CD14-positive monocyte (primary cell): ENCODE data around the gene MAT2A. TPM values are rescaled to one million over a fixed set of nuclear protein-coding genes. Genes with fewer than 3 reads are reported as not detected.

ENCODE experiments used
- DNase-seq, 3 donors: peaks; one replicate each; pipeline ENCODE4 v3.0.0-alpha.2; 2011 to 2022
- H2AFZ ChIP-seq: 2 replicates; pipeline ENCODE4 v1.6.0; 2012; ENCODE audit warnings: mild to moderate bottlenecking, low read depth, low read length, inconsistent platforms; ENCODE audit not compliant: insufficient read depth, poor library complexity, severe bottlenecking
- H3K27ac ChIP-seq, 2 donors: 1 replicate in 1 of 2; 2 replicates in 1 of 2; pipeline ENCODE4 v1.5.1; 2012 to 2013; ENCODE audit warnings: low read length in 2 of 2, control low read depth in 1 of 2, inconsistent platforms in 1 of 2, low read depth in 1 of 2, mild to moderate bottlenecking in 1 of 2
- H3K27me3 ChIP-seq, 2 donors: one replicate each; pipeline versions ENCODE4 v1.6.0 to v1.6.1; 2011 to 2013; ENCODE audit warnings: low read length in 2 of 2; ENCODE audit not compliant: control insufficient read depth in 2 of 2, insufficient read depth in 2 of 2
- H3K36me3 ChIP-seq, 2 donors: replicated peaks in 1 of 2; 1 replicate in 1 of 2; 2 replicates in 1 of 2; pipeline versions ENCODE4 v1.5.1 to v1.6.1; 2012 to 2013; ENCODE audit warnings: low read length in 2 of 2, control low read depth in 1 of 2, inconsistent platforms in 1 of 2, mild to moderate bottlenecking in 1 of 2; ENCODE audit not compliant: insufficient read depth in 2 of 2, control insufficient read depth in 1 of 2
- H3K4me1 ChIP-seq, 2 donors: 1 replicate in 1 of 2; 2 replicates in 1 of 2; pipeline versions ENCODE4 v1.5.1 to v1.6.1; 2012 to 2013; ENCODE audit warnings: low read length in 2 of 2, control low read depth in 1 of 2, inconsistent platforms in 1 of 2, mild to moderate bottlenecking in 1 of 2, moderate library complexity in 1 of 2; ENCODE audit not compliant: insufficient read depth in 2 of 2, control insufficient read depth in 1 of 2
- H3K4me2 ChIP-seq: replicated peaks from 2 replicates; pipeline ENCODE3; 2012; ENCODE audit warnings: low read length, moderate library complexity, mild to moderate bottlenecking; ENCODE audit not compliant: poor library complexity, severe bottlenecking; ENCODE audit errors: extremely low read depth
- H3K4me3 ChIP-seq, 3 experiments: fragments of 200-600 bp in 1 of 3; sonication (generic) in 1 of 3; replicated peaks in 1 of 3; 1 replicate in 2 of 3; 2 replicates in 1 of 3; pipeline ENCODE4 v1.5.1; 2011 to 2013; ENCODE audit warnings: low read length in 3 of 3, mild to moderate bottlenecking in 3 of 3, control low read depth in 2 of 3, low read depth in 2 of 3, inconsistent platforms in 1 of 3, moderate library complexity in 1 of 3
- H3K79me2 ChIP-seq: 2 replicates; pipeline ENCODE4 v1.6.0; 2012; ENCODE audit warnings: mild to moderate bottlenecking, control low read depth, inconsistent platforms, low read length, moderate library complexity; ENCODE audit not compliant: insufficient read depth
- H3K9ac ChIP-seq: 2 replicates; pipeline ENCODE4 v1.6.0; 2017; ENCODE audit warnings: low read length, mild to moderate bottlenecking; ENCODE audit not compliant: insufficient read depth, poor library complexity, severe bottlenecking
- H3K9me3 ChIP-seq, 2 donors: replicated peaks in 1 of 2; 1 replicate in 1 of 2; 2 replicates in 1 of 2; pipeline versions ENCODE4 v1.5.1 to v1.6.1; 2012 to 2013; ENCODE audit warnings: low read length in 2 of 2, control low read depth in 1 of 2; ENCODE audit not compliant: control insufficient read depth in 1 of 2, insufficient read depth in 1 of 2
- H4K20me1 ChIP-seq: 2 replicates; pipeline ENCODE4 v1.6.0; 2012; ENCODE audit warnings: mild to moderate bottlenecking, low read length, control low read depth, moderate library complexity; ENCODE audit not compliant: insufficient read depth
- H3K27ac Mint-ChIP-seq, 7 donors: one replicate each; pipeline ENCODE4 v1.8.0; 2020; ENCODE audit warnings: mild to moderate bottlenecking in 7 of 7, mixed read lengths in 7 of 7, moderate library complexity in 6 of 7, inconsistent platforms in 2 of 7
- H3K27me3 Mint-ChIP-seq, 3 donors: one replicate each; pipeline ENCODE4 v1.8.0; 2021 to 2022; ENCODE audit warnings: low read depth in 3 of 3, mild to moderate bottlenecking in 3 of 3, mixed read lengths in 3 of 3, moderate library complexity in 3 of 3, inconsistent platforms in 1 of 3
- H3K36me3 Mint-ChIP-seq, 2 donors: one replicate each; pipeline ENCODE4 v1.8.0; 2020; ENCODE audit warnings: mixed read lengths in 2 of 2, inconsistent platforms in 1 of 2, mild to moderate bottlenecking in 1 of 2
- H3K4me1 Mint-ChIP-seq: one replicate; pipeline ENCODE4 v1.8.0; 2020; ENCODE audit warnings: mild to moderate bottlenecking, mixed read lengths
- H3K4me3 Mint-ChIP-seq, 2 donors: one replicate each; pipeline ENCODE4 v1.8.0; 2020; ENCODE audit warnings: mild to moderate bottlenecking in 2 of 2, mixed read lengths in 2 of 2, moderate library complexity in 1 of 2
- H3K9me3 Mint-ChIP-seq, 7 donors: one replicate each; pipeline ENCODE4 v1.8.0; 2020 to 2022; ENCODE audit warnings: mixed read lengths in 7 of 7, mild to moderate bottlenecking in 6 of 7, moderate library complexity in 6 of 7, inconsistent platforms in 2 of 7
- WGBS: methylation state at CpG from one replicate; pipeline ENCODE4 v1.1.5; 2013; ENCODE audit warnings: missing lambda C conversion rate; ENCODE audit not compliant: insufficient coverage; 5-methylcytosine and 5-hydroxymethylcytosine counted together
- intact Hi-C, 2 donors: fragments of 100-400 bp; cut with micrococcal nuclease; formaldehyde crosslinking; loops; one replicate each; pipeline versions ENCODE4 v1.15.0 to v1.15.1; 2023
- polyA plus RNA-seq, 3 donors: library from polyadenylated mRNA; depleted of rRNA in 1 of 3; unstranded in 2 of 3; stranded (reverse) in 1 of 3; fragments of 300-500 nt in 2 of 3; fragments of >200 nt in 1 of 3; fragmentation: Illumina TruSeq in 2 of 3; gene quantifications; 1 replicate in 2 of 3; 2 replicates in 1 of 3; pipeline ENCODE4 v1.2.3, GENCODE V29; 2012 to 2021
- TF ChIP-seq, protein P1 (sequence below): fragments of 200-600 bp; IDR thresholded peaks from one replicate; pipeline ENCODE4 v1.8.0; 2022; ENCODE audit warnings: antibody characterized with exemption, mild to moderate bottlenecking

The MAT2A gene
- polyA plus RNA-seq, 3 donors, result 97.0 to 454 (median 117) TPM

DNA sequence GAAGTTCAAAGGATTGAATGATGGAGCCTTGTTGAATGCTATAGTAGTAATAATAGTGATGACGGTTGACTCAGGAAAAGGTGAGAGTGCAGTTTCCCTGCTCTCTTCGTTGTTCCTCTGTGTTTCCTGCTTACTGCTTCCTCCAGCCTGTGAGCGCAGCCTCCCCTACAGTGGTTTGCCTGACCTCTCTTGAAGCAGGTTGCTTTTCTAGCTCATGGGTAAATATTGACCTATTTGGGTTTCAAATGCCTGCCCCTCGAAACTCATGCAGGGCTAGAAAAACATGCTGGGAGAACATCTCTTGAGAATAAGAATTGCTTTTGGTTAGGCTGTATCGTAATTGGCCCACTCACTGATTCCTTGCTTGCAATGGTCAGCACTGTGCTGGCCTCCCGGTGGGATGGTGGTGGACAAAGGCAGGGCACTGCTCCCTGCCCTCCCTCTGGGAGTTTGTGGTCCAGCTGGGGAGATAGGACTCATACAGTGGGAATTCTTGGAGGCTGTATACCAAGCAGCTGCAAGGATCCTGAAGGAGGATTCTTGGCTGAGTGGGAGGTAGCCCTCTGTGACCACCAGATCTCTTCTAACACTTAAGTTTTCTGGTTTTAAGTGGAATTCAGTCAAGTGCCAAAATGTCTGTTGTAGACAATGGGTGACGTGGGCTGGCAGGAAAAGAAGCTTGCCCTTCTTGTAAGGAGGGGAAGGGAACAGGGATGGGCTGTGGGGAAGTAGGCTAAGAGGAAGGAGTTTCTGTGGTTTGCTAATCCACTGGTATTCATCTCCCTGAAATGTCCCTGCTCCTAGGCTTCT is 51.2 kb downstream of the MAT2A start:
- H3K36me3 Mint-ChIP-seq, result peaks cover 13 to 17% of the 10 kb centered on the region in 2 donors
- peak overlapping the region; percentile 63 for H3K4me2 ChIP-seq

DNA sequence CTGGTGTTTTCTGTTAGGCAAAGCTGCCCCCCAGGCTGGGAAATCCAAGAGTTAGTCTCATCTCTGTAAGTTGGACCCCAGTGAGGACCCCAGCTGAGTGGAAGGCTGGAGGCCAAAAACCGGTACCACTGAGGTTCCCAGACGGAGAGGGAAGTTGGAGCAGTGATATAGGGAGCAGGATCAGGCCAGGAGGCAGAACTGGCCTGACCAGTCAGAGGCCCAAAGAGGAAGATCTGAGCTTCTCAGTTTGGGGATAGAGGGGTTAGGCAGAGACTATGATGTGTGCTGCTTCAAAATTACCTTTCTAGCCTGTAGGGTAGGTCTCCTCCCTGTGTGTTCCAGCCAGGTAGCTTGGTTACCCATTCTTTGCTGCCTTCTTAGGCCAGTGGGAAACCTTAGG is 52.0 kb downstream of the MAT2A start:
- Histone ChIP-seq H3K9ac (peak overlapping the region; percentile 11), H3K27ac (peak overlapping the region; percentile 41 to 71), H2AFZ (no peak overlapping the region), H3K4me3 (peak overlapping the region in 1 of 3 experiments; percentile 61), H3K27me3 (no peaks in the 10 kb centered on the region), H4K20me1 (no peaks in the 10 kb centered on the region), H3K9me3 (no peaks in the 10 kb centered on the region), H3K4me1 (peaks cover 74 to 79% of the 10 kb centered on the region in 2 donors), H3K36me3 (peaks cover 0 to 6% of the 10 kb centered on the region in 2 donors), H3K79me2 (peaks cover 68% of the 10 kb centered on the region), H3K4me2 (peak overlapping the region; percentile 63)
- 4% methylated on average over 2 of the region's 2 CpGs for WGBS
- Mint-ChIP-seq H3K9me3 (peaks cover 0 to 2% (median 0%) of the 10 kb centered on the region in 7 donors), H3K4me3 (peak overlapping the region; percentile 52 to 88), H3K27me3 (peaks cover 0 to 5% (median 2%) of the 10 kb centered on the region in 3 donors), H3K4me1 (peaks cover 79% of the 10 kb centered on the region), H3K27ac (peak overlapping the region; percentile 74 to 91 (median 86)), H3K36me3 (peaks cover 13 to 16% of the 10 kb centered on the region in 2 donors)
- TF ChIP-seq, protein P1, sequence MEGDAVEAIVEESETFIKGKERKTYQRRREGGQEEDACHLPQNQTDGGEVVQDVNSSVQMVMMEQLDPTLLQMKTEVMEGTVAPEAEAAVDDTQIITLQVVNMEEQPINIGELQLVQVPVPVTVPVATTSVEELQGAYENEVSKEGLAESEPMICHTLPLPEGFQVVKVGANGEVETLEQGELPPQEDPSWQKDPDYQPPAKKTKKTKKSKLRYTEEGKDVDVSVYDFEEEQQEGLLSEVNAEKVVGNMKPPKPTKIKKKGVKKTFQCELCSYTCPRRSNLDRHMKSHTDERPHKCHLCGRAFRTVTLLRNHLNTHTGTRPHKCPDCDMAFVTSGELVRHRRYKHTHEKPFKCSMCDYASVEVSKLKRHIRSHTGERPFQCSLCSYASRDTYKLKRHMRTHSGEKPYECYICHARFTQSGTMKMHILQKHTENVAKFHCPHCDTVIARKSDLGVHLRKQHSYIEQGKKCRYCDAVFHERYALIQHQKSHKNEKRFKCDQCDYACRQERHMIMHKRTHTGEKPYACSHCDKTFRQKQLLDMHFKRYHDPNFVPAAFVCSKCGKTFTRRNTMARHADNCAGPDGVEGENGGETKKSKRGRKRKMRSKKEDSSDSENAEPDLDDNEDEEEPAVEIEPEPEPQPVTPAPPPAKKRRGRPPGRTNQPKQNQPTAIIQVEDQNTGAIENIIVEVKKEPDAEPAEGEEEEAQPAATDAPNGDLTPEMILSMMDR, result no peak
- DNase-seq, result peak in 1 of 3 donors; percentile 45
- intact Hi-C loops, result no loop called here

More for the DNA sequence above, 51.2 kb downstream of the MAT2A start:
- H3K9ac ChIP-seq, result peak overlapping the region; percentile 11
- Mint-ChIP-seq H3K4me1 (peaks cover 84% of the 10 kb centered on the region), H3K4me3 (peak overlapping the region; percentile 52 to 88), H3K27me3 (peaks cover 0 to 2% (median 1%) of the 10 kb centered on the region in 3 donors), H3K9me3 (no peaks in the 10 kb centered on the region), H3K27ac (peak overlapping the region; percentile 74 to 91 (median 86))
- peaks cover 68% of the 10 kb centered on the region for H3K79me2 ChIP-seq
- no peaks in the 10 kb centered on the region for H3K9me3 ChIP-seq
- H4K20me1 ChIP-seq, result no peaks in the 10 kb centered on the region
- no peak overlapping the region for H2AFZ ChIP-seq
- TF ChIP-seq, protein P1, result no peak
- intact Hi-C loops, result loop anchor here in 1 of 2 donors (5.0 kb wide), 1 partner anchor 112 kb away; no protein-coding TSS in a partner anchor
- peak overlapping the region; percentile 41 to 71 for H3K27ac ChIP-seq
- peak in 2 of 3 donors; percentile 63 to 65 for DNase-seq
- H3K4me1 ChIP-seq, result peaks cover 81 to 83% of the 10 kb centered on the region in 2 donors
- WGBS, result 22% methylated on average over 6 of the region's 7 CpGs
- H3K27me3 ChIP-seq, result no peaks in the 10 kb centered on the region
- peaks cover 0 to 6% of the 10 kb centered on the region in 2 donors for H3K36me3 ChIP-seq
- peak overlapping the region in 1 of 3 experiments; percentile 61 for H3K4me3 ChIP-seq
